SK-N-SH (cell line): ENCODE data around the gene DOHH.

Experiments
- CHD2 ChIP-seq: fragments of 150-350 bp; IDR thresholded peaks from 2 replicates; pipeline ENCODE4 v1.6.1; 2018; ENCODE audit warnings: low read length; ENCODE audit not compliant: partially characterized antibody
- CTCF ChIP-seq: fragments of 200-600 bp; sonication (generic); IDR thresholded peaks from 2 replicates; pipeline ENCODE4 v1.6.1; 2017; ENCODE audit warnings: antibody characterized with exemption, mild to moderate bottlenecking, moderate library complexity
- ELF1 ChIP-seq: IDR thresholded peaks from 2 replicates; pipeline ENCODE4 v1.4.0; 2012
- EP300 ChIP-seq, 2 experiments: IDR thresholded peaks; 2 replicates each; pipeline versions ENCODE4 v1.4.0 to v1.6.1; 2012; ENCODE audit warnings: borderline replicate concordance in 1 of 2, low read depth in 1 of 2, low read length in 1 of 2
- FOXJ3 ChIP-seq: sonication (generic); formaldehyde crosslinking; IDR thresholded peaks from 2 replicates; pipeline ENCODE4 v1.5.1; 2020; ENCODE audit warnings: mild to moderate bottlenecking, missing genetic modification reagents
- FOXM1 ChIP-seq: IDR thresholded peaks from 2 replicates; pipeline ENCODE4 v1.4.0; 2012; ENCODE audit warnings: low read depth, mild to moderate bottlenecking
- REST ChIP-seq: IDR thresholded peaks from 2 replicates; pipeline ENCODE4 v1.6.1; 2012; ENCODE audit warnings: mild to moderate bottlenecking, low read depth, low read length, moderate library complexity
- RXRA ChIP-seq: IDR thresholded peaks from 2 replicates; pipeline ENCODE4 v1.4.0; 2012; ENCODE audit warnings: low read depth, mild to moderate bottlenecking, borderline replicate concordance
- TAF1 ChIP-seq: IDR thresholded peaks from 2 replicates; pipeline ENCODE4 v1.6.1; 2012; ENCODE audit warnings: low read depth, mild to moderate bottlenecking, low read length, moderate library complexity, borderline replicate concordance
- TEAD4 ChIP-seq: IDR thresholded peaks from 2 replicates; pipeline ENCODE4 v1.4.0; 2012; ENCODE audit warnings: mild to moderate bottlenecking, borderline replicate concordance; ENCODE audit not compliant: insufficient read depth
- USF2 ChIP-seq: fragments of 150-350 bp; IDR thresholded peaks from 2 replicates; pipeline ENCODE4 v1.6.1; 2017; ENCODE audit warnings: antibody characterized with exemption, low read length, low read depth, borderline replicate concordance
- TF ChIP-seq, protein P1 (sequence below): IDR thresholded peaks from 2 replicates; pipeline ENCODE4; 2012
- TF ChIP-seq, protein P2 (sequence below): fragments of 150-350 bp; IDR thresholded peaks from 2 replicates; pipeline ENCODE4 v1.6.1; 2016; ENCODE audit warnings: mild to moderate bottlenecking, low read depth, low read length

DNA sequence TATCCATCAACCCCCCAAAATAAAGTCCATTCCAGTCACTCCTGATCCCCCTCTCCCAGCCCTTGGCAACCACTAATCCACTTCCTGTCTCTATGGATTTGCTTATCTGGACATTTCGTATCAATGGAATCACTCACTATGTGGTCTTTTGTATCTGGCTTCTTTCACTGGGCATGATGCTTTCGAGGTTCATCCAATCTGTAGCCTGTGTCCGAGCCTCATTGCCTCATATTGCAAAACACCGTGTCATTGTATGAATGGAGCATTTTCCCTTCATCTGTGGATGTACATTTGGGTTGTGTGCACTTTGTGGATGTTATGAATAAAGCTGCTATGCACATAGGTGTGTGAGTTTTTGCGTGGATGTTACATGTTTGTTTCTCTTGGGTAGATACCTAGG is 4.3 kb upstream of the DOHH start:
- TF ChIP-seq CTCF (no peak), CHD2 (no peak), USF2 (no peak), FOXJ3 (CRISPR knock-in tag) (no peak), TEAD4 (no peak), EP300 (IDR thresholded peaks at IDR 0.05; ENCODE audit: borderline replicate concordance in 1 of 2, low read depth in 1 of 2, low read length in 1 of 2) (no peak), FOXM1 (no peak), RXRA (no peak), TAF1 (no peak), REST (no peak), ELF1 (no peak)
- TF ChIP-seq, protein P1, sequence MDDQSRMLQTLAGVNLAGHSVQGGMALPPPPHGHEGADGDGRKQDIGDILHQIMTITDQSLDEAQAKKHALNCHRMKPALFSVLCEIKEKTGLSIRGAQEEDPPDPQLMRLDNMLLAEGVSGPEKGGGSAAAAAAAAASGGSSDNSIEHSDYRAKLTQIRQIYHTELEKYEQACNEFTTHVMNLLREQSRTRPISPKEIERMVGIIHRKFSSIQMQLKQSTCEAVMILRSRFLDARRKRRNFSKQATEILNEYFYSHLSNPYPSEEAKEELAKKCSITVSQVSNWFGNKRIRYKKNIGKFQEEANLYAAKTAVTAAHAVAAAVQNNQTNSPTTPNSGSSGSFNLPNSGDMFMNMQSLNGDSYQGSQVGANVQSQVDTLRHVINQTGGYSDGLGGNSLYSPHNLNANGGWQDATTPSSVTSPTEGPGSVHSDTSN = no peak
- TF ChIP-seq, protein P2, sequence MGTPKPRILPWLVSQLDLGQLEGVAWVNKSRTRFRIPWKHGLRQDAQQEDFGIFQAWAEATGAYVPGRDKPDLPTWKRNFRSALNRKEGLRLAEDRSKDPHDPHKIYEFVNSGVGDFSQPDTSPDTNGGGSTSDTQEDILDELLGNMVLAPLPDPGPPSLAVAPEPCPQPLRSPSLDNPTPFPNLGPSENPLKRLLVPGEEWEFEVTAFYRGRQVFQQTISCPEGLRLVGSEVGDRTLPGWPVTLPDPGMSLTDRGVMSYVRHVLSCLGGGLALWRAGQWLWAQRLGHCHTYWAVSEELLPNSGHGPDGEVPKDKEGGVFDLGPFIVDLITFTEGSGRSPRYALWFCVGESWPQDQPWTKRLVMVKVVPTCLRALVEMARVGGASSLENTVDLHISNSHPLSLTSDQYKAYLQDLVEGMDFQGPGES = no peak
